Activated CD4-positive, alpha-beta T cell treated with anti-CD3 and anti-CD28 coated beads, Interleukin-10, Interleukin-2, amounts not matched to agents 100 ng/mL and 50 ng/mL, durations not matched to agents 16 hours and 8 hours (primary cell): ENCODE measurements around the gene MED14.

ENCODE experiments used
- DNase-seq: peaks from one replicate; pipeline ENCODE4 v3.0.0-alpha.2; 2020

MED14 gene

DNA sequence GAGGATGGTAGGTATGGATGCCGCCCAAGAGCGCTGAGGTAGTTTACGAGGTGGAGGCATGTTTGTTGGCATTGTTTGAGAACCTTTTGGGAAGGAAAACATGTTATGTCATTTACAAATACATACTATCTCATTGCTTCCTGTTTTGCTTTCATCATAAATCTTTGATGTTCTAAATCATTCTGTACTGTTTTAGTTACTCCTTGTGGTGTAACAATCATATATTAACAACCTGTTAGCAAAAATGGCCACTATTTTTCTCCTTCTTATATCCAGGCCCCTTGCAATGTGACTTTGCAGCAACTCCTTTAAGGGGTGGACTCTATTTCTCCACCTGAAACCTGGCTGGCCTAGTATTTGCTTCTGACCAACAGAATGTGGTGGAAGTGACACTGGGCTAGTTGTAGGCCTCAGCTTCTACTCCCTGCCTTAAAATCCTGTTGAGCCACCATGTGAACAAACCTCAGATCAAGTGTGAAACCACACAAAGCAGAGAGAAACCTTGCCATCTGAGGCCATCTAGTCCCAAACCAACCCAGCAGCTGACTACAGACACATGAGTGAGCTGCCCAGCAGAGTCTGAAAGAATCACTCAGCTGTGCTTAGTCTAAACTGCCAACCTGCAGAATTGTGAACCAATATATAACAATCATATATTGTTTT lies 72.1 kb downstream of the MED14 start:
- peak; percentile 9 for DNase-seq

DNA sequence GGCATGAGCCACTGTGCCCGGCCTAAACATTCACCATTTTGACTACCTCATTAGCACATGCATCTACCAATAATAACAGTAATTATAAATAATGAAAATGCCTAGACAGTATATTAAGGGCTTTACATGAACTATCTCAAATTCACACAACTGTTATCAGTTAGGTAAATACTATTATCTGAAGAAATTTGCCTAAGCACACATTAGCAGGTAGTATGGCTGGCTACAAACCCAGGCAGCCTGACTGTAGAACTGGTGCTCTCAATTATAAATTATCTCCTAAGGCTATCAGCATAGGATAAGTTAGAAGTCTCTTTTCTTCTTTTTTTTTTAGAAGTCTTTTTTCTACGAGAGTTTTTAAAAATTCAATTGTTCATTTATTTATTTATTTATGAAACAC lies 73.9 kb downstream of the MED14 start:
- no peak for DNase-seq

DNA sequence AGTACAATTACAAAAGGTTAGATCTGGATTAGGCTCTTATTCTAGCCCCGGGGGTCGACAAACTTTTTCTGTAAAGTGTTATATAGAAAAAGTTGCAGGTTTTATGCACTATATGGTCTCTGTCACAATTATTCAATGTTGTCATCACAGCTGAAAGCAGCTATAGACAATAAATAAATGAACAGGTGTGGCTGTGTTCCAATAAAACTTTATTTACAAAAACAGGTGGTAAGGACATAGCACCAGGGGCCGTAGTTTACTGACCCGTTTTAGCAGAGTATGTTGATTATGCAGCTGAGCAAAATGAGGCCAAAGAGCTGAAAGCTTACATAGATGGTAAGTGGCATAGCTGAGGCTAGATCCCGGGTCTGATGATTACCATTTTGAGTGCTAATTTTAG lies 75.0 kb downstream of the MED14 start:
- no peak for DNase-seq

DNA sequence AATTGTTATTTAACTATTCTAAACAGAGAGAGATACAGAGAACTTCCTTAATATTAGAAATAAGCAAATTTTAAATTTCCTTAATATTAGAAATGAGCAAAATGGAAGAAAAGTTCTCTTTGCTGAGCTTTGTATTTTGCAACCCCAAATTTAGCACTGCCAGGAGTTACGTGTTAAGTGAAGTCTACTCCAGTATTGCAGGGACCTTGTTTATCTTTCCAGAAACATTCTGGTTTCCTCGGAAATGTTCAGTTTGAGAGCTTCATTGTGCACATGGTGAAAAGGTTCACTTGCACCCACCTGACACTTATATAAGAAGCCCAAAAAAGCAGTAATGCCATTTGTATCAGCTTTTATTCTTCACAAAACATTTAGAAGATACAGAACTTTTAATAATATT lies 81.8 kb downstream of the MED14 start:
- DNase-seq: no peak

- no peak for DNase-seq
These were observed 82.7 kb downstream of the MED14 start for GRCh38 chrX:40652664-40653063.

- peak; percentile 76 for DNase-seq
These were observed 83.6 kb downstream of the MED14 start for GRCh38 chrX:40651620-40652223.

GRCh38 chrX:40647307-40648197 lies 87.8 kb downstream of the MED14 start, which contains the start of gene CXorf38:
Gene CXorf38 (minus strand): TSS chrX:40647561. CDS start chrX:40647520, 41 bp downstream.
- peak; percentile 96 for DNase-seq

GRCh38 chrX:40646489-40647306 lies 88.6 kb downstream of the MED14 start:
- peak; percentile 49 for DNase-seq

DNA sequence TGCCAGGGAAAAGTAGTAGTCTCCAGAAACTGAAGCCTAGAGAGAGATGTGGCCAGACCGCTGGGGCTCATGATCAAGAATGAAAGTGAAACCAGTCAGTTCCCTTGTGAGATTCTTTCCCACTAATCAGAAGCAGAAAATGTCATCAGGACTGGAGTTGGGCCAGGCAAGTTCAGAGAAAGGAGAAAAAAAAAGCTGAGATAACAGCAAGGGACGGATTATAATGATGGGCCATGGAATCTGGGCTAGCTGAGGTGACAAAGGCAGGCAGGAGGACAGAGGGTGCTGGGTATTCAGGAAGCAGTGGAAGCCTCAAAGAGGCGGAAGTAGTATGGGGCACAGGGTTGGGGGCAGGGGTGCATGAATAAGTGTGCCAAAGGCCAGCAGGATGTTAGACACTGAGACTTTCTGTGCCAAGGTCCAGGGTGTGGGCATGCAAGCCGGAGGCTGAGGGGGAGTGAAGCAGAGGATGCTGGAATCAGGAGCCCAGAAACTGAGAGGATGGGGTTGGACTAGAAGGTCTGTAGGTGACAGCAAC lies 90.5 kb downstream of the MED14 start:
- DNase-seq: peak; percentile 76

- no peak for DNase-seq
These were observed 91.2 kb downstream of the MED14 start for GRCh38 chrX:40644176-40644575.

- DNase-seq: no peak
These were observed 97.7 kb downstream of the MED14 start for GRCh38 chrX:40637687-40638086.

DNA sequence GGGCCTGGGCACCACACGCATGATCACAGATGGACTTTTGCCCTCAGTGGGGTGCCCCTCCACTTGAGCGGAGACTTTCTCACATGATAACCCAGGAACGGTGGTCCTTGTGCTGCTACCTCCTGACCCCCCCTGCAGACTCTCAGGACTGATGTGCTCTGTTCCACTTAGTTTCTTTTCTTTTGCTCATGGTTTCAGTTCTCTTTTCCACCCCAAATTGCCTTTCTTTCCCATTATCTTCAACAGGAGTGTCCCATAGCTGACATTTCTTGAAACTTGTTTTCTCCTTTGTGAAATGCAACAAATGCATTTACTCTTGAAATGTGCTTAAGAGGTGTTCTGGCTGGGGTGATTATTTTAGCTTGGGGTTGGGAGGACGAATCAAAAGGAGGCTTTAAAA lies 103.1 kb downstream of the MED14 start:
- no peak for DNase-seq

- DNase-seq: no peak
These were observed 106.8 kb downstream of the MED14 start for GRCh38 chrX:40628506-40628905.

- no peak for DNase-seq
These were observed 110.0 kb downstream of the MED14 start for GRCh38 chrX:40625294-40625693.

GRCh38 chrX:40623665-40624064 lies 111.7 kb downstream of the MED14 start:
- DNase-seq: no peak

GRCh38 chrX:40623139-40623536 lies 112.2 kb downstream of the MED14 start, which contains the start of gene MPC1L:
Gene MPC1L (plus strand): TSS chrX:40623428. CDS start chrX:40623566, 138 bp downstream.
- DNase-seq: no peak

DNA sequence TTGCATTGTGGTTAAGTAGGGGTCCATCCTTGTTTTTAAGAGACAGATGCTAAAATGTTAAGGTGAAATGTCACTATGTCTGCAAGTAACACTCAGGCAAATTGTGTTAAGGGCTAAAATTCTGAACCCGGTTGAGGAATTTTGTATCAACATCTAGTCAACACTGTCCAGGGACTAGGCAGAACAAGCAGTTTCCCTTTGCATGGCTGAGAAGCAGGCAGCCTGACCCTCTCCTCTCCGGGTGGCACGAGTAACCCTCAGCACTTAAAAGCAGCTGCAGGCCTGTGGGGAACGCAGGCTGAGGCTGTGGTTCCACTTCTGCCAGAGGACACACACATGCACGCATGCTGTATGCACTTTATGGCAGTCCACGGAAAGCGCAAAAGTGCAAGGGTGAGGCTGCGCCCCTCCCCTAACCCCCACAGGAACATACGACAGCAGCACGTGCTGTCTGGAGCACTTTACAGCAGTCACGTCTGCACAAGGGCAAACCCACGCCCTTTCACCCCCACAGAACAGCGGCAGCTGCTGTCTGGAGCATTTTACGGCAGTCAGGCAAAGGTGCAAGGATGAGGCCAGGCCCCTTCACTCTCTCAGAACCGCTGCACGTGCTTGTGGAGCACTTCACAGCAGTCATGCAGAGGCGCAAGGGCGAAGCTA lies 112.7 kb downstream of the MED14 start:
- no peak for DNase-seq

DNA sequence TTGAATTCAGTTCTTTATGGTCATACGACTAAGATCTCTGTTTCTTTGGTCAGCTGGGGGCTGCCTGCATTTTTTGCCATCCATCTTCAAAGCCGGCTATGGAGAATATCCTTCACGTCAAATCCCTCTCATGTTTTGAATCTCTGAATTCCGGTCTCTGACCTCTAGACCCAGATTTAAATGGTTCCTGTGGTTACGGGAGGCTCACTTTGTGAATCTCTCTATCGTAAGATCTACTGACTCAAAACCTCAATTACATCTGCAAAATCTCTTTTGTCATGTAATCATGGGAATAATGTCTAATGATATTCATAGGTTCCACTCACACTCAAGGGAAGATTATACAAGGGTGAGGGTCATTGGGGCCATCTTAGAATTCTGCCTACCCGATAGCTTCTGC lies 117.8 kb downstream of the MED14 start:
- DNase-seq: no peak

DNA sequence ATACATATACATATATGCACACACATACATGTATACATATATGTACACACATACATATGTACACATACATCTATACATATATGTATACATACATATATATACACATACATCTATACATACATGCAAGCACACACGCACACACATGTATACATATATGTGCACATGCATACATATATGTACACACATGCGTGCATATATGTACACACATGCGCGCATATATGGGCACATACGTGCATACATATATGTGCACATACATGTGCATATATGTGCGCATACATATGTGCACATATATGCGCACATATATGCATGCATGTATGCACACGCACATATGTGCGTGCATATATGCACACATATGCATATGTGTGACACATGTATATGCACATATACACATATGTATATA lies 119.4 kb downstream of the MED14 start:
- no peak for DNase-seq

- no peak for DNase-seq
These were observed 122.8 kb downstream of the MED14 start for GRCh38 chrX:40612511-40612910.

- no peak for DNase-seq
These were observed 128.0 kb downstream of the MED14 start for GRCh38 chrX:40607381-40607780.

- DNase-seq: no peak
These were observed 131.9 kb downstream of the MED14 start for GRCh38 chrX:40603446-40603845.
